Prostate gland (tissue), 2 donors: ENCODE measurements around the gene FMN1. TPM values are rescaled to one million over a fixed set of nuclear protein-coding genes. Genes with fewer than 3 reads are reported as not detected.

Experiments used
- DNase-seq: peaks from one replicate; pipeline ENCODE4 v3.0.0-alpha.2; 2019; ENCODE audit warnings: low spot score
- H3K27ac ChIP-seq, 2 donors: fragments of 200-600 bp; sonication (generic); 2 replicates each; pipeline ENCODE4 v1.5.1; 2017 to 2019
- H3K27me3 ChIP-seq: fragments of 200-600 bp; sonication (generic); replicated peaks from 2 replicates; pipeline ENCODE4 v1.5.1; 2019; ENCODE audit not compliant: insufficient read depth
- H3K36me3 ChIP-seq, 2 donors: fragments of 200-600 bp; sonication (generic); 1 replicate in 1 of 2; 2 replicates in 1 of 2; pipeline versions ENCODE4 v1.5.1 to v1.8.1; 2017 to 2019
- H3K4me1 ChIP-seq: fragments of 200-600 bp; sonication (generic); replicated peaks from 2 replicates; pipeline ENCODE4 v1.5.1; 2019
- H3K4me3 ChIP-seq, 2 donors: fragments of 200-600 bp; sonication (generic); 2 replicates each; pipeline ENCODE4 v1.5.1; 2017 to 2019
- H3K9me3 ChIP-seq: fragments of 200-600 bp; sonication (generic); 2 replicates; pipeline ENCODE4 v1.5.1; 2017
- CTCF ChIP-seq, 4 experiments: fragments of 200-600 bp in 2 of 4; fragments of 450-650 bp in 2 of 4; sonication (generic) in 2 of 4; IDR thresholded peaks; 1 replicate in 3 of 4; 2 replicates in 1 of 4; pipeline ENCODE4 v1.5.1; 2016 to 2019; ENCODE audit warnings: antibody characterized with exemption in 4 of 4, mild to moderate bottlenecking in 2 of 4, moderate library complexity in 2 of 4
- POLR2A ChIP-seq: fragments of 450-650 bp; IDR thresholded peaks from one replicate; pipeline ENCODE4 v1.6.1; 2016; ENCODE audit warnings: antibody characterized with exemption, mild to moderate bottlenecking
- POLR2AphosphoS5 ChIP-seq: sonication (generic); formaldehyde crosslinking; IDR thresholded peaks from one replicate; pipeline ENCODE4 v1.6.1; 2017; ENCODE audit warnings: antibody characterized with exemption
- WGBS: methylation state at CpG from one replicate; pipeline ENCODE4 v1.1.5; 2018; 5-methylcytosine and 5-hydroxymethylcytosine counted together
- intact Hi-C: fragments of 100-400 bp; cut with DNase I; formaldehyde crosslinking; loops from one replicate; pipeline ENCODE4 v1.14.2; 2022
- total RNA-seq, 2 donors: library from RNA; depleted of rRNA; stranded (reverse); fragments of >200 nt; gene quantifications; one replicate each; pipeline ENCODE4 v1.1.0, GENCODE V29; 2016

FMN1 gene
- total RNA-seq, 2 donors from 2014 or later, result 7.1 to 32.5 TPM

- no peak for DNase-seq
- intact Hi-C loops, result no loop called here
Observed at GRCh38 chr15:33157371-33158037, 37.0 kb downstream of the FMN1 start.

GRCh38 chr15:33155691-33156420, 38.7 kb downstream of the FMN1 start:
- no peak for DNase-seq
- H3K4me3 ChIP-seq, result no peak overlapping the region
- H3K27me3 ChIP-seq, result no peaks in the 10 kb centered on the region
- WGBS, result 87% methylated on average over 7 of the region's 7 CpGs
- intact Hi-C loops, result no loop called here
- H3K9me3 ChIP-seq, result no peaks in the 10 kb centered on the region
- TF ChIP-seq POLR2A, result no peak
- no peak for TF ChIP-seq POLR2AphosphoS5
- TF ChIP-seq CTCF (IDR thresholded peaks at IDR 0.05), result no peak
- H3K36me3 ChIP-seq, result no peaks in the 10 kb centered on the region
- no peak overlapping the region for H3K27ac ChIP-seq
- H3K4me1 ChIP-seq, result no peaks in the 10 kb centered on the region

More at GRCh38 chr15:33157371-33158037, 37.0 kb downstream of the FMN1 start:
- H3K27me3 ChIP-seq, result no peaks in the 10 kb centered on the region
- no peaks in the 10 kb centered on the region for H3K4me1 ChIP-seq
- TF ChIP-seq POLR2A (no peak), POLR2AphosphoS5 (no peak), CTCF (IDR thresholded peaks at IDR 0.05) (no peak)
- no peak overlapping the region for H3K4me3 ChIP-seq
- H3K27ac ChIP-seq, result no peak overlapping the region
- no peaks in the 10 kb centered on the region for H3K36me3 ChIP-seq
- WGBS, result 91% methylated on average over 6 of the region's 6 CpGs
- H3K9me3 ChIP-seq, result no peaks in the 10 kb centered on the region

- TF ChIP-seq POLR2AphosphoS5 (no peak), CTCF (IDR thresholded peaks at IDR 0.05) (no peak), POLR2A (no peak)
- DNase-seq, result no peak
- Histone ChIP-seq H3K27ac (no peak overlapping the region), H3K9me3 (no peaks in the 10 kb centered on the region), H3K27me3 (no peaks in the 10 kb centered on the region), H3K4me3 (no peak overlapping the region), H3K4me1 (no peaks in the 10 kb centered on the region), H3K36me3 (no peaks in the 10 kb centered on the region)
- intact Hi-C loops, result no loop called here
- 79% methylated on average over 14 of the region's 14 CpGs for WGBS
Observed at GRCh38 chr15:33154351-33155166, 40.0 kb downstream of the FMN1 start.

DNA sequence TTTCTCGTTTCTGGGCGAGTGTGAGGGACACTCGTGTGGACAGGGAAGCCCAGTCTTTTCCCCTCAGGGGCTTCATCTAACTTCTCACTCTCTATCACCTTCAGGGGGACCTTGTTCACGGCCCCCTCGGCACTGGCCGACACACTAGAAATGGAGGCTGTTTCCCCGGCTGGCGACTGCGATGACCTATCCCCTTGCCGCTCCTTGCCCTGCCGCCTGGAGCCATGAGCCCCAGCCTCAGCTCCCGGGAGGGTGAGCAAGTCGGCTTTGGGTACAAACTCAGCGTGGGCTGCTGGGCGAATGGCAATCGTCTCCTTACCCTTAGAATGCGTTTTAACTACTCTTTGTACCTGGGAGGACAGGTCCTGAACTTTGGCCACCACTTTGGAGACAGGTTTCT, 41.0 kb downstream of the FMN1 start:
- 94% methylated on average over 17 of the region's 17 CpGs for WGBS
- H3K9me3 ChIP-seq, result no peaks in the 10 kb centered on the region
- intact Hi-C loops, result no loop called here
- no peak overlapping the region for H3K27ac ChIP-seq
- H3K27me3 ChIP-seq, result no peaks in the 10 kb centered on the region
- H3K36me3 ChIP-seq, result no peaks in the 10 kb centered on the region
- DNase-seq, result no peak
- no peak for TF ChIP-seq POLR2A
- TF ChIP-seq POLR2AphosphoS5, result no peak
- TF ChIP-seq CTCF (IDR thresholded peaks at IDR 0.05), result no peak
- H3K4me3 ChIP-seq, result no peak overlapping the region
- H3K4me1 ChIP-seq, result no peaks in the 10 kb centered on the region
